CD4-positive, alpha-beta T cell treated with Interleukin-17A for 1 hour (primary cell): ENCODE measurements around the gene TLE7.

Experiments used
- DNase-seq: peaks from one replicate; pipeline ENCODE4 v3.0.0-alpha.2; 2020

TLE7 gene

GRCh38 chr16:71442051-71442440 is at the start of gene TLE7:
Gene TLE7, minus strand, starts transcription at chr16:71442054. Its CDS starts 8,730 bp downstream, at chr16:71433324.
- DNase-seq: no peak

- DNase-seq: no peak
Measured at GRCh38 chr16:71491054-71491453, 49.2 kb upstream of the TLE7 start.

- DNase-seq: no peak
Measured at GRCh38 chr16:71490361-71490760, 48.5 kb upstream of the TLE7 start.

GRCh38 chr16:71489122-71489521 is 47.3 kb upstream of the TLE7 start, which contains the start of gene ZNF19:
Gene ZNF19, minus strand, starts transcription at chr16:71489324. Its CDS starts 7,210 bp downstream, at chr16:71482114.
- DNase-seq: no peak

- DNase-seq: peak; percentile 89
Measured at GRCh38 chr16:71484006-71484893, 42.4 kb upstream of the TLE7 start.

- no peak for DNase-seq
Measured at GRCh38 chr16:71482569-71482968, 40.7 kb upstream of the TLE7 start.

- DNase-seq: no peak
Measured at GRCh38 chr16:71480956-71481355, 39.1 kb upstream of the TLE7 start.

GRCh38 chr16:71479420-71479819 is 37.6 kb upstream of the TLE7 start:
- no peak for DNase-seq

- DNase-seq: no peak
Measured at GRCh38 chr16:71476457-71477124, 34.7 kb upstream of the TLE7 start.

- DNase-seq: no peak
Measured at GRCh38 chr16:71474864-71475263, 33.0 kb upstream of the TLE7 start.

GRCh38 chr16:71473891-71474290 is 32.0 kb upstream of the TLE7 start:
- DNase-seq: no peak

GRCh38 chr16:71472931-71473330 is 31.1 kb upstream of the TLE7 start:
- no peak for DNase-seq

GRCh38 chr16:71472051-71472450 is 30.2 kb upstream of the TLE7 start:
- DNase-seq: no peak

- peak; percentile 36 for DNase-seq
Measured at GRCh38 chr16:71467810-71468209, 26.0 kb upstream of the TLE7 start.

- no peak for DNase-seq
Measured at GRCh38 chr16:71464231-71464630, 22.4 kb upstream of the TLE7 start.

GRCh38 chr16:71461686-71462648 is 20.1 kb upstream of the TLE7 start, which contains the start of gene ZNF23:
Gene ZNF23, minus strand, starts transcription at chr16:71462247. Its CDS starts 5,451 bp downstream, at chr16:71456796.
- peak; percentile 82 for DNase-seq

GRCh38 chr16:71460941-71461340 is 19.1 kb upstream of the TLE7 start:
- DNase-seq: no peak

- DNase-seq: no peak
Measured at GRCh38 chr16:71460236-71460635, 18.4 kb upstream of the TLE7 start.

- no peak for DNase-seq
Measured at GRCh38 chr16:71459510-71459909, 17.7 kb upstream of the TLE7 start.

- DNase-seq: no peak
Measured at GRCh38 chr16:71456801-71457200, 14.9 kb upstream of the TLE7 start.

GRCh38 chr16:71453036-71453435 is 11.2 kb upstream of the TLE7 start:
- DNase-seq: no peak

GRCh38 chr16:71449020-71449419 is 7.2 kb upstream of the TLE7 start:
- DNase-seq: no peak
